Esophagus (tissue), 2 donors: ENCODE results near the gene ADAMTS12. TPM values are rescaled to one million over a fixed set of nuclear protein-coding genes. Genes with fewer than 3 reads are reported as not detected.
"Not testable (repeated sequence)": the region's sequence is repeated elsewhere in the genome, so short reads cannot be mapped to it uniquely, and the experiment has no call there.

Experiments
- H3K27ac ChIP-seq, 2 donors: one replicate each; pipeline ENCODE4 v1.5.1; 2013; ENCODE audit warnings: low read depth in 2 of 2, mild to moderate bottlenecking in 2 of 2, inconsistent platforms in 1 of 2, low read length in 1 of 2, moderate library complexity in 1 of 2
- H3K27me3 ChIP-seq, 2 donors: one replicate each; pipeline ENCODE4 v1.6.1; 2013; ENCODE audit warnings: low read length in 2 of 2, control low read depth in 1 of 2, mild to moderate bottlenecking in 1 of 2; ENCODE audit not compliant: insufficient read depth in 2 of 2, control insufficient read depth in 1 of 2
- H3K36me3 ChIP-seq, 2 donors: one replicate each; pipeline ENCODE4 v1.6.1; 2013; ENCODE audit warnings: low read length in 1 of 2; ENCODE audit not compliant: control insufficient read depth in 2 of 2, insufficient read depth in 2 of 2
- H3K4me1 ChIP-seq, 2 donors: one replicate each; pipeline ENCODE4 v1.6.1; 2013; ENCODE audit warnings: low read length in 1 of 2; ENCODE audit not compliant: control insufficient read depth in 2 of 2, insufficient read depth in 2 of 2
- H3K4me3 ChIP-seq, 2 donors: one replicate each; pipeline ENCODE4 v1.5.1; 2013; ENCODE audit warnings: low read length in 2 of 2, mild to moderate bottlenecking in 2 of 2, low read depth in 1 of 2, moderate library complexity in 1 of 2
- H3K9me3 ChIP-seq, 2 donors: one replicate each; pipeline ENCODE4 v1.6.1; 2013; ENCODE audit warnings: mild to moderate bottlenecking in 2 of 2, low read depth in 1 of 2, low read length in 1 of 2, moderate library complexity in 1 of 2; ENCODE audit not compliant: control insufficient read depth in 2 of 2, insufficient read depth in 1 of 2
- WGBS, 2 donors: extraction: QIAGEN DNeasy Blood & Tissue Kit; methylation state at CpG; one replicate each; pipeline ENCODE4 v1.1.7; 2013; 5-methylcytosine and 5-hydroxymethylcytosine counted together
- polyA plus RNA-seq, 2 donors: library from polyadenylated mRNA; stranded (reverse); fragments of 200-250 nt; gene quantifications; one replicate each; pipeline ENCODE4 v1.2.3, GENCODE V29; 2013
- donor health status: healthy with polysubstance abuse.
- donor health status: Bipolar disorder and iron deficiency.

Gene ADAMTS12
- polyA plus RNA-seq, 2 donors: 0.06 to 0.20 TPM

DNA sequence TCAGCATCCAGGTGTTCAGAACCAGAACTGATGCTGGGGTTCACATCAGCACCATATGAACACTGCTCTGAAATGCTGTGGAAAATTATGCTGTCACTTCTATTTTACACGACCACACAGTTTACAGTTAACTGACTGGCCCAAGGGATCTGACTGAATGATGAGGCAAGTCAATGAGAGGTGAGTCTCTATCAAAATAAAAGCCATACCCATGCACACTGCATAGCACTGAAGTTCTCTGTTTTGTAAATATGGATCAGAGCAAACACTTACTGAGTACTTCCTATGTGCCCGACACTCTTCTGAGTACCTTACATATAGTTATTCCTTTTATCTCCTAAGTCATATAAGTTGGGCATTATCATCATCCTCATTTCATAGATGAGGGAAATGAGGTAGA, 328.3 kb downstream of the ADAMTS12 start:
- no peaks in the 10 kb centered on the region for H3K4me1 ChIP-seq
- WGBS, 2 donors: 43 to 60% methylated on average over 2 of the region's 2 CpGs

DNA sequence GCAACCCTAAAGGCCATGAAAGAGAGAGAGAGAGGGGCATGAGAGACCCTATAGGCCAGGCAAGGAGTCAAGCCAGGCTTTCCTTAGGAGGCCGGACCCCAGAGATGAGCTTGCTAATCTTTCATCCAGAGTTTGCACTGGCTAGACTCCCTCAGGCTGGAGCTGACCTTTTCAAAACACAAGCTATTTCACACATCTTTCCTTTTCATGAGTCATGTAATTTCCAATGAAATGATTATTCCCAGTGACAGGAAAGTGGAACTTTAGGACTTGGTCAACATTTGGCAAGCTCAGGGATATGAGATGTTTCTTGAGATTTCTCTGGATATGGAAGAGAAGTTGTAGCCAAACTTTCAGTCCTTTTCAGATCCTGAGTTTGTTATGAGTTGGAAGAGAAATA, 333.3 kb downstream of the ADAMTS12 start:
- Histone ChIP-seq H3K27ac (no peak overlapping the region), H3K27me3 (no peaks in the 10 kb centered on the region), H3K4me3 (no peak overlapping the region), H3K4me1 (no peaks in the 10 kb centered on the region), H3K36me3 (no peaks in the 10 kb centered on the region), H3K9me3 (no peaks in the 10 kb centered on the region)
- 71 to 74% methylated on average over 1 of the region's 1 CpG for WGBS, 2 donors

More for the DNA sequence above, 328.3 kb downstream of the ADAMTS12 start:
- no peaks in the 10 kb centered on the region for H3K27me3 ChIP-seq
- no peak overlapping the region for H3K27ac ChIP-seq
- no peak overlapping the region for H3K4me3 ChIP-seq
- H3K9me3 ChIP-seq: no peaks in the 10 kb centered on the region
- H3K36me3 ChIP-seq: no peaks in the 10 kb centered on the region

DNA sequence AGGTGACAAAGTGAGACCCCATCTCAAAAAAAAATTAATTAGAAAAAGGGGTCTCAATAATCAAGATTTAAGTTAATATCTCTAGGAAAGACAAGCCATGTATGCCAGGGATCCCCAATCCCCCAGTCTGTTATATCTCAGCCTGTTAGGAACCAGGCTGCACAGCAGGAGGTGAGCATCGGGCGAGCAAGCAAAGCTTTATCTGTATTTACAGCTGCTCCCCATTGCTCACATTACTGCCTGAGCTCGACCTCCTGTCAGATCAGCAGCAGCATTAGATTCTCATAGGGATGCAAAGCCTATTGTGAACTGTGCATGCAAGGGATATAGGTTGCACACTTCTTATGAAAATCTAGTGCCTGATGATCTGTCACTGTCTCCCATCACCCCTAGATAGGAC, 334.2 kb downstream of the ADAMTS12 start:
- H3K36me3 ChIP-seq: no peaks in the 10 kb centered on the region

DNA sequence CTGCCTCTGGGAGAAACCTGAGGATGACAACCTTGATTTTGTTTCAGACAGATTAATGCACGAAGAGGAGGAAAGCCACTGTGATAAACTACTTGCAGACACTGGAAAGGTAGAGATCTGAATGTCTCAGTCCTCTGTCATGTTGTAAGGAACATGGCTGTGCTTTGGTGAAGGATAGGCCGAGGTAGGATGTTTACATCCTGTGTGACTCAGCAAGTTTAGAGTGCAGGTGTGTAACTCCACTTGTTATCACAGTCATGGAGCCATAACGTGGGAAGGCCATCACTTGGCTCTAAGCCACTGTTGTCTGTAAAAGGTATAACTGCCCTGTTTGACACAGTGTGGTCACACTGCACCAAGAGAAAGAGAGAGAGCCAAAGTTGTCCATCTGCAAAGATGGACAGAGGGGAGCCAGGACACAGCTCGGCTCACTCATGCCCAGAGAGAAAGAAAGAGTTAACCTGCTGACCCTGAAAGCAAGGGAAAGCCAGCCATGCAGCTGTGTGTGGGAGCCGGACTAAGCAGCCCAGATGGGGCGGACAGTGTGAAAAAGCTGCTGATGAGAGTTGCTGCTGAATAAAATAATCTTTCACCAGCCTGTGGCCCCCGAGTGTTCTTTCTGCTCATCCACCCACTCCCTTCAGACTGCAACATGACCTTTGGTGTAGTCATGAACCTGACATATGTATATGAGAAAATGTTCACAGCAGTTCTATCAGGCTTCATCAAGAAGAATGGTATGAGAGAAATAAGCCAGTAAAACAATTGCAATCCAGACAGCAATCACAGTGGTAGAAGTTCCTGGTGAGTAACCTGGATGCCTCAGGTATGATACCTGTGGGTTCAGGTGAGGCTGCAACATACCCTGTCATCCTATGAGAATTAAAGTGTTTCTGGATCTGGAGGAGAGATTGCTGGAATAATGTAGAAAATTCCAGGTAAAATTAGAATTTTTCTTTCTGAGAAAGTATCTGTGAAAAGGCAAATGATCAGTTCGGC, 335.2 kb downstream of the ADAMTS12 start:
- no peaks in the 10 kb centered on the region for H3K4me1 ChIP-seq
- WGBS, 2 donors: 62 to 70% methylated on average over 8 of the region's 8 CpGs
- H3K9me3 ChIP-seq: no peaks in the 10 kb centered on the region
- H3K27me3 ChIP-seq: no peaks in the 10 kb centered on the region
- H3K36me3 ChIP-seq: no peaks in the 10 kb centered on the region
- H3K4me3 ChIP-seq: no peak overlapping the region
- no peak overlapping the region for H3K27ac ChIP-seq

More for the DNA sequence above, 334.2 kb downstream of the ADAMTS12 start:
- WGBS, 2 donors: 62 to 80% methylated on average over 3 of the region's 3 CpGs
- Histone ChIP-seq H3K9me3 (no peaks in the 10 kb centered on the region), H3K4me1 (no peaks in the 10 kb centered on the region), H3K4me3 (no peak overlapping the region), H3K27me3 (no peaks in the 10 kb centered on the region), H3K27ac (no peak overlapping the region)

DNA sequence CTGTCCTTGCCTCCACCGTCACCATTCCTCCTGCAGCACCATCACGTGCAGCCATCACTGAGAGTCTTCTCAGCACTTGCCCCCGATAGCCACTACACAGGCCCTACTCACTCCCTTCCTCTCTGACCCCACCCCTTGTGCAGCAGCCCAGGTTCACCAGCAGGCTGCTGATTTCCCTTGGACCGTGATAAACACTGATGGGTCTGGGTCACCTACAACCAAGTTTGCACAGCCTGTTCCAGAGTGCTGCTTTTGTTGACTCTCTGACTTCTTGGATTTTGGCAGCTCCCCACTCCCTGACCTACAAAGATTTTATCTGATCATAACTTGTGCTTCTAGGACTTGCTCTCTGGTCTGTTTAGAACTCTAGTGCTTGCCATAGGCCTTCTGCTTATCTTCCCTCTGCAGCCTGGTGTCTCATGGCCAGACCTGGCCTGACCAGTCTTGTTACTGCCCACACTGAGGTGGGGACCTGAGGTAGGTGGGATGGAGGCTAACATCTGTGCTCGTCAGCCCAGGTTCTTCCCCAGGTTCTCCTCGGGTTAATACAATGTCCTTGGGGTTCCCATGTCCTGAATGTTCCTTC, 341.7 kb downstream of the ADAMTS12 start:
- H3K36me3 ChIP-seq: no peaks in the 10 kb centered on the region
- WGBS, 2 donors: 76 to 89% methylated on average over 6 of the region's 6 CpGs
- no peak overlapping the region for H3K27ac ChIP-seq

DNA sequence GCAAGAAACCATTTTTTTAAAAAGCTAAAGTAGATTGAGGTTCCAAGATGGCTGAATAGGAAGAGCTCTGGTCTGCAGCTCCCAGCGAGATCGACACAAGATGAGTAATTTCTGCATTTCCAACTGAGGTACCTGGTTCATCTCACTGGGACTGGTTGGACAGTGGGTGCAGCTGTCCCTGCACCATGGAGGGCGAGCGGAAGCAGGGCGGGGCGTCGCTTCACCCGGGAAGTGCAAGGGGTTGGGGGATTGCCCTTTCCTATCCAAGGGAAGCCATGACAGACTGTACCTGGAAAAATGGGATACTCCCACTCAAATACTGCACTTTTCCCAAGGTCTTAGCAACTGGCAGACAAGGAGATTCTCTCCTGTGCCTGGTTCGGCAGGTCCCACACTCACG, 352.0 kb downstream of the ADAMTS12 start:
- 91 to 93% methylated on average over 10 of the region's 10 CpGs for WGBS, 2 donors
- H3K36me3 ChIP-seq, H3K4me3 ChIP-seq, H3K9me3 ChIP-seq, H3K27me3 ChIP-seq, H3K4me1 ChIP-seq, H3K27ac ChIP-seq: not testable (repeated sequence)

More for the DNA sequence above, 341.7 kb downstream of the ADAMTS12 start:
- Histone ChIP-seq H3K9me3 (no peaks in the 10 kb centered on the region), H3K4me3 (no peak overlapping the region), H3K4me1 (no peaks in the 10 kb centered on the region), H3K27me3 (no peaks in the 10 kb centered on the region)

DNA sequence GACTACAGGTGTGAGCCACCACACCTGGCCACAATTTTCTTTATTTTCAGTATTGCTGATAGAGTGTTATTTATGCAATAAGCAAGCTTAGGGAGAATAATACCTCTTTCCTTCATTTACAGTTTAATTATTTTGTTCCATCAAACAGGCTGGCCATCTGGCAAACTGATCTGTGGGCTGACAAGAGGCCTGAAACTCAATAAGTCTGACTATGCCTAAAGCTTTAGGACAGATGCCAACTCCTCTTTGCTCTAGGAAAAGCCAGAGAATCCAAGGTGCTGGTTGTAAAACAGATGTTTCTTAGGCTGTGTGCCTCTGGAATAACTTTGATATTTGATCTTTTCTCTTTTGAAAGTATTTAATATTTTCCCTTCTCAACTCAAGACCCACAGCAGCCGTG, 352.6 kb downstream of the ADAMTS12 start:
- Histone ChIP-seq H3K9me3 (no peaks in the 10 kb centered on the region), H3K27ac (no peak overlapping the region), H3K27me3 (no peaks in the 10 kb centered on the region), H3K36me3 (no peaks in the 10 kb centered on the region), H3K4me3 (no peak overlapping the region), H3K4me1 (no peaks in the 10 kb centered on the region)
- 80 to 89% methylated on average over 1 of the region's 1 CpG for WGBS, 2 donors

DNA sequence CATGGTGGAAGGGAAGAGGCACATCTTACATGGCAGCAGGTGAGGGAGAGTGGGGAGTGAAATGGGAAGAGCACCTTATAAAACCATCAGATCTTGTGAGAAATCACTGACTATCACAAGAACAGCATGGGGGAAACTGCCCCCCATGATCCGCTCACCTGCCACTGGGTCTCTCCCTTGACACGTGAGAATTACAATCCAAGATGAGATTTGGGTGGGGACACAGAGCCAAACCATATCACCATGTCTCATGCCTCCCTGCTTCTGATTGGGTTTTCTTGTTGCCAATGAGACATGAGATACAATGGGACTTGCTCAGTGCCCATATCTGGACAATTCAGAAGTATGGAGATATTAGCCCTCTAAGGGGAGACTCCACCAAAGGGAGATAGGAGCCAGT, 353.6 kb downstream of the ADAMTS12 start:
- no peak overlapping the region for H3K27ac ChIP-seq
- no peaks in the 10 kb centered on the region for H3K4me1 ChIP-seq
- no peaks in the 10 kb centered on the region for H3K27me3 ChIP-seq
- no peaks in the 10 kb centered on the region for H3K9me3 ChIP-seq
- H3K36me3 ChIP-seq: no peaks in the 10 kb centered on the region
- H3K4me3 ChIP-seq: no peak overlapping the region
- WGBS, 2 donors: 87 to 91% methylated on average over 2 of the region's 2 CpGs

DNA sequence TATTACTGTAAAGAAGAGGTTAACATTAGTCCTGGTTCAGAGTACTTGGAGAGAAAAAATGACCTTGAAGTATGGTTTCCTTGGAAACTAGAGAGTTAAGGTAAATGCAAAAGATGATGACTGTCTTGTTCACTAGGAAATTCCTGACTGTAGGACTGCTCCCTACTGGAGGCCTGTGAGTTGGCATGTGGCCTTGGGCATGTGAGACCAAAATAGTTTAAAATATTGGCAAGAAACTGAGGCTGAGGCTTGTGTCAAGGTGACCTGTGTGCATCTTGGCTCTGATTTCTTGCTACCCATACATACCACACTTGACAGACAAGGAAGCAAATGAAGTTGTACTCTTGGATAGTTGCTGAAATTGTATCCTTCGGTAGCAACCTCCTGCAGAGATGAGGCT, 354.6 kb downstream of the ADAMTS12 start:
- Histone ChIP-seq H3K36me3 (no peaks in the 10 kb centered on the region), H3K9me3 (no peaks in the 10 kb centered on the region), H3K27ac (no peak overlapping the region), H3K4me3 (no peak overlapping the region), H3K27me3 (no peaks in the 10 kb centered on the region), H3K4me1 (no peaks in the 10 kb centered on the region)
- WGBS, 2 donors: 82 to 83% methylated on average over 1 of the region's 1 CpG
